Measurements from ENCODE around the gene HCN1.

- TF ChIP-seq CTCF (IDR thresholded peaks at IDR 0.05) (no peak), POLR2AphosphoS5 (IDR thresholded peaks at IDR 0.05) (no peak), POLR2A (IDR thresholded peaks at IDR 0.05) (no peak), EP300 (IDR thresholded peaks at IDR 0.05) (no peak)
These were observed 18.7 kb downstream of the HCN1 start for GRCh38 chr5:45677524-45677923.
